Heart right ventricle (tissue), 16 donors: ENCODE data around the gene CBFB. TPM values are rescaled to one million over a fixed set of nuclear protein-coding genes. Genes with fewer than 3 reads are reported as not detected.
A peak's percentile ranks its signal among the peaks of the same experiment; 100 is the strongest.

Source experiments
- ATAC-seq, 8 donors: fragments of 200-7000 bp; cut with Tn5 transposase; one replicate each; pipeline ENCODE4 v1.9.1; 2020; ENCODE audit warnings: mild to moderate bottlenecking in 8 of 8, moderate library complexity in 8 of 8, moderate number of reproducible peaks in 1 of 8
- DNase-seq, 2 donors: peaks; one replicate each; pipeline ENCODE4 v3.0.0-alpha.2; 2020
- H3K27ac ChIP-seq, 10 donors: fragments of 200-600 bp; sonication (generic) in 2 of 10; one replicate each; pipeline versions ENCODE4 v1.5.0 to v1.8.0; 2020 to 2022; ENCODE audit warnings: mild to moderate bottlenecking in 3 of 10
- H3K27me3 ChIP-seq, 7 donors: fragments of 200-600 bp; one replicate each; pipeline ENCODE4 v1.8.0; 2021 to 2022; ENCODE audit warnings: mild to moderate bottlenecking in 2 of 7
- H3K36me3 ChIP-seq, 9 donors: fragments of 200-600 bp; sonication (generic) in 1 of 9; one replicate each; pipeline versions ENCODE4 v1.5.0 to v1.8.0; 2020 to 2022; ENCODE audit warnings: mild to moderate bottlenecking in 2 of 9
- H3K4me1 ChIP-seq, 9 donors: fragments of 200-600 bp; sonication (generic) in 1 of 9; one replicate each; pipeline versions ENCODE4 v1.5.0 to v1.8.0; 2020 to 2022; ENCODE audit warnings: mild to moderate bottlenecking in 4 of 9
- H3K4me3 ChIP-seq, 10 donors: fragments of 200-600 bp; sonication (generic) in 2 of 10; one replicate each; pipeline versions ENCODE4 v1.5.0 to v1.8.0; 2020 to 2022; ENCODE audit warnings: mild to moderate bottlenecking in 7 of 10, moderate library complexity in 2 of 10
- H3K9me3 ChIP-seq, 11 donors: fragments of 200-600 bp in 10 of 11; sonication (generic) in 2 of 11; one replicate each; pipeline versions ENCODE4 v1.5.0 to v1.8.0; 2013 to 2022; ENCODE audit warnings: mild to moderate bottlenecking in 2 of 11, control low read depth in 1 of 11, moderate library complexity in 1 of 11
- WGBS, 2 donors: extraction: QIAGEN DNeasy Blood & Tissue Kit; methylation state at CpG; one replicate each; pipeline ENCODE4 v1.1.7; 2013; ENCODE audit warnings: inconsistent platforms in 1 of 2; 5-methylcytosine and 5-hydroxymethylcytosine counted together
- intact Hi-C, 10 donors: fragments of 100-400 bp; cut with DNase I; formaldehyde crosslinking; loops; one replicate each; pipeline versions ENCODE4 v1.11.1 to v1.14.2; 2022
- polyA plus RNA-seq, 2 donors: library from polyadenylated mRNA; stranded (reverse); fragments of 200-250 nt; gene quantifications; one replicate each; pipeline ENCODE4 v1.2.3, GENCODE V29; 2013
- total RNA-seq, 10 donors: library from RNA; stranded (reverse); fragmentation: NEBNext Ultra II Directional in 3 of 10; extraction: Animal tissue kit (Norgen Biotek cat#: 25700) in 3 of 10; gene quantifications; one replicate each; pipeline versions ENCODE4 v1.2.1 to v1.2.4, GENCODE V29; 2021 to 2023
- TF ChIP-seq, protein P1 (sequence below), 9 donors: fragments of 200-600 bp; sonication (generic) in 2 of 9; IDR thresholded peaks; one replicate each; pipeline versions ENCODE4 v1.5.0 to v1.8.0; 2021 to 2022; ENCODE audit warnings: antibody characterized with exemption in 9 of 9, mild to moderate bottlenecking in 5 of 9, moderate library complexity in 1 of 9
- donor health status: Arrhythmogenic right ventricular cardiomyopathy.
- donor health status: ischemic (EF 13 %, LVEDD 7.1; RV severe dilation, severe dysfunction).
- donor health status: healthy with polysubstance abuse.
- donor health status: DM: no; HTN: yes; CAD: no.
- donor health status: DM: no; HTN: no; CAD: no.
- donor health status: ischemic (EF 25% LVEDD 6.9; RV normal size, moderate dysfunction).
- donor health status: ischemic (EF 25% LVEDD 5.7; RV mildly dilated, moderate dysfunction).
- donor health status: healthy.
- donor health status: DM: yes; HTN: yes; CAD: no.
- donor health status: Ischemic cardiomyopathy.
- donor health status: ischemic (EF 35%, LVEDD 5.7; RV mildly dilated, moderate dysfunction).
- donor health status: nonischemic (EF 11% LVEDD 7.7; RV severe dilation, severe dysfunction).
- donor health status: DM: yes; HTN: yes; CAD: no.
- donor health status: PGD.
- donor health status: ischemic (EF 29% LVEDD 5.4; RV normal size, mild dysfunction).
- donor health status: nonischemic (EF 23%, LVEDD 6.1; RV moderate dilation, normal function).

Gene CBFB
- total and polyA plus RNA-seq, 12 donors = 17.6 to 36.4 (median 29.0) TPM

- DNase-seq (no peak), ATAC-seq (no peak)
- H3K36me3 ChIP-seq = peaks cover 0 to 39% (median 3%) of the 10 kb centered on the region in 9 donors
- WGBS, 2 donors = 92 to 98% methylated on average over 4 of the region's 4 CpGs
- H3K4me3 ChIP-seq = no peak overlapping the region
- intact Hi-C loops = no loop called here
- no peak overlapping the region for H3K27ac ChIP-seq
- no peaks in the 10 kb centered on the region for H3K9me3 ChIP-seq
- peaks cover 0 to 5% (median 0%) of the 10 kb centered on the region in 9 donors for H3K4me1 ChIP-seq
- H3K27me3 ChIP-seq = no peaks in the 10 kb centered on the region
- TF ChIP-seq, protein P1, sequence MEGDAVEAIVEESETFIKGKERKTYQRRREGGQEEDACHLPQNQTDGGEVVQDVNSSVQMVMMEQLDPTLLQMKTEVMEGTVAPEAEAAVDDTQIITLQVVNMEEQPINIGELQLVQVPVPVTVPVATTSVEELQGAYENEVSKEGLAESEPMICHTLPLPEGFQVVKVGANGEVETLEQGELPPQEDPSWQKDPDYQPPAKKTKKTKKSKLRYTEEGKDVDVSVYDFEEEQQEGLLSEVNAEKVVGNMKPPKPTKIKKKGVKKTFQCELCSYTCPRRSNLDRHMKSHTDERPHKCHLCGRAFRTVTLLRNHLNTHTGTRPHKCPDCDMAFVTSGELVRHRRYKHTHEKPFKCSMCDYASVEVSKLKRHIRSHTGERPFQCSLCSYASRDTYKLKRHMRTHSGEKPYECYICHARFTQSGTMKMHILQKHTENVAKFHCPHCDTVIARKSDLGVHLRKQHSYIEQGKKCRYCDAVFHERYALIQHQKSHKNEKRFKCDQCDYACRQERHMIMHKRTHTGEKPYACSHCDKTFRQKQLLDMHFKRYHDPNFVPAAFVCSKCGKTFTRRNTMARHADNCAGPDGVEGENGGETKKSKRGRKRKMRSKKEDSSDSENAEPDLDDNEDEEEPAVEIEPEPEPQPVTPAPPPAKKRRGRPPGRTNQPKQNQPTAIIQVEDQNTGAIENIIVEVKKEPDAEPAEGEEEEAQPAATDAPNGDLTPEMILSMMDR (IDR thresholded peaks at IDR 0.05) = no peak
Observed at GRCh38 chr16:67093098-67093726, 64.3 kb downstream of the CBFB start.

DNA sequence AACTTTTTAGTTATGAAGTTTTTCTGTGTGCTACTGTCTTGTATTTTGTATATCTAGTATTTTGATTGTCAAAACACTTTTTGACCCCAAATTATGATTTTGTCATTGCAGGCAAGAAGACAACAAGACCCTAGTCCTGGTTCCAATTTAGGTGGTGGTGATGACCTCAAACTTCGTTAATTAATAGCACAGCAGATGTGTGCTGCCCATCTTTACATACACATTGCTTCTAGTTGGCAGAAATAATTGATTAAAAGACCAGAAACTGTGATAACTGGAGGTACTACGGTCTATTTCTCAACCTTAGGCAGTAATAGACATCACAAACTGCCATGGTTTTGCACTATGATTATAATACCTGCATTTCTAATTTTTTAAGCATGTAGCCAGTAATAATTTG is 69.7 kb downstream of the CBFB start:
- 89 to 94% methylated on average over 2 of the region's 2 CpGs for WGBS, 2 donors
- DNase-seq (no peak), ATAC-seq (no peak)
- TF ChIP-seq, protein P1 (IDR thresholded peaks at IDR 0.05) = no peak
- no peaks in the 10 kb centered on the region for H3K27me3 ChIP-seq
- H3K36me3 ChIP-seq = peaks cover 0 to 44% (median 5%) of the 10 kb centered on the region in 9 donors
- H3K4me1 ChIP-seq = peaks cover 0 to 5% (median 0%) of the 10 kb centered on the region in 9 donors
- no peak overlapping the region for H3K27ac ChIP-seq
- no peak overlapping the region for H3K4me3 ChIP-seq
- no peaks in the 10 kb centered on the region for H3K9me3 ChIP-seq
- intact Hi-C loops = no loop called here

DNA sequence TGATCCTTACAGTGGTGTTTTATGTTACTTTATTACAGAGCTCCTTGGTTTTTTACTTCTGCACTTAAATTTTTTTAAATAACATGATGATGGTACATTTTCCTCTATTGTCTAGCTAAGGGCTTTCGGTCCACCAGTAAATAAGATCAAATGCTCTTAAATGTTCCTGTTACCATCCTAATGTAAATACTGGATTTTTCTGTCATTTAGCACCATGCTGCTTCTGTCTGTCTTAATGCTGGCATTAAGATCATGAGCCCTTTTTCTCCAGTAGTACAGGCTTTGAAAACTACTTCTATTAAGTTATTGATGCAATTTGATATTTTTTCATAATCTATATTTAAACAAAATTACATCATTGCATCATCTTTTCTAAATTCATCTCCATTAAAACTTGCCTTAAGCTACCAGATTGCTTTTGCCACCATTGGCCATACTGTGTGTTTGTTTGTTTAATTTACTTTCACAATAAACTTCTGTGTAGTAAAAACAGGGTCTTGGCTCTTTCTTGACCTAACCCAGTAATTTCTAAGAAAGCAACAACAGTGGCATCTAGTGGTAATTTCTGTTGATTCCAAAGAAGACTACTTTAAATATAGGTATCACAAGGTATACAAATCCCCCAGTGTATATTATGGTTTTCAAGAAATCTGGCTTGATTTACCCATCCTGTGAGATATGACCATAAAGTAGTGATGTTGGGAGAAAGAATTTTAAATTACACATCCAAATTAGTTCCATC is 71.8 kb downstream of the CBFB start:
- H3K36me3 ChIP-seq = peaks cover 0 to 37% (median 5%) of the 10 kb centered on the region in 9 donors
- no peak overlapping the region for H3K27ac ChIP-seq
- WGBS, 2 donors = 98 to 100% methylated on average over 1 of the region's 1 CpG
- ATAC-seq = no peak
- TF ChIP-seq, protein P1 (IDR thresholded peaks at IDR 0.05) = peak in 4 of 9 donors; percentile 14 to 35 (median 27)
- intact Hi-C loops = no loop called here
- H3K9me3 ChIP-seq = no peaks in the 10 kb centered on the region
- H3K4me3 ChIP-seq = no peak overlapping the region
- H3K4me1 ChIP-seq = peaks cover 0 to 18% (median under 1%) of the 10 kb centered on the region in 9 donors
- no peak for DNase-seq
- no peaks in the 10 kb centered on the region for H3K27me3 ChIP-seq

GRCh38 chr16:67101311-67102082 is 72.5 kb downstream of the CBFB start:
- intact Hi-C loops = no loop called here
- Histone ChIP-seq H3K36me3 (peaks cover 0 to 37% (median 5%) of the 10 kb centered on the region in 9 donors), H3K27me3 (no peaks in the 10 kb centered on the region), H3K4me3 (no peak overlapping the region), H3K27ac (no peak overlapping the region), H3K4me1 (peaks cover 0 to 25% (median 7%) of the 10 kb centered on the region in 9 donors), H3K9me3 (no peaks in the 10 kb centered on the region)
- TF ChIP-seq, protein P1 (IDR thresholded peaks at IDR 0.05) = no peak
- WGBS, 2 donors = 90 to 93% methylated on average over 4 of the region's 4 CpGs
- ATAC-seq (no peak), DNase-seq (no peak)
